ENCODE measurements around the gene GLIPR2.

GLIPR2 gene

DNA sequence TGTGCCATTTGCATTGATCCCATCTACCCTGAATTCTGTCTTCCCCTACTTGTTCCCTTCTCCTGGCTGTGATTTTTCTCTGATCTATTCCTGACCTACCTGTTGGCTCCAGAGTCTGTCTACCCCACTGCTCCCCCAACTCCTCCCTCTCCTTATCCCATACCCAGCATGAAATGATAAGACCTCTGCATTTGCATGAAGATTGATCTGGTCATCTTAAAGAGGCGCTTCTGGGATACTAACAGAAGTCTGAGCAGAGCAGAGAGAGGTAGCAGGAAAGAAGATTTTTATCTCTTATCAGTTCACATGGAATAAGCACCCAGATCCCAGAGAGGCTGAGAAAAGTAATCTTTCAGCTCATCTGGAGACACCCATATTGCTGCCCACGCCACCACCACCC is 18.3 kb upstream of the GLIPR2 start:
- H3K27ac ChIP-seq: no peak overlapping the region
- H3K9ac ChIP-seq (ENCODE audit: insufficient read length): no peak overlapping the region
- no peaks in the 10 kb centered on the region for H3K9me3 ChIP-seq (ENCODE audit: low read depth, low read length)
- no peak for TF ChIP-seq FOXP2 (optimal IDR thresholded peaks at IDR 0.05; ENCODE audit: control extremely low read depth, extremely low read length, insufficient read depth)
- DNase-seq (ENCODE audit: low read depth, low spot score): no peak
- H3K4me3 ChIP-seq: no peak overlapping the region
- H3K36me3 ChIP-seq (ENCODE audit: insufficient read depth, low read length): no peaks in the 10 kb centered on the region

- Histone ChIP-seq H3K9ac (ENCODE audit: insufficient read length) (no peak overlapping the region), H3K4me3 (no peak overlapping the region), H3K9me3 (ENCODE audit: low read depth, low read length) (no peaks in the 10 kb centered on the region), H3K36me3 (ENCODE audit: insufficient read depth, low read length) (no peaks in the 10 kb centered on the region), H3K27ac (no peak overlapping the region)
- TF ChIP-seq EZH2 (IDR thresholded peaks at IDR 0.05) (no peak), FOXP2 (optimal IDR thresholded peaks at IDR 0.05; ENCODE audit: control extremely low read depth, extremely low read length, insufficient read depth) (no peak), POLR2AphosphoS5 (IDR thresholded peaks at IDR 0.05; ENCODE audit: borderline replicate concordance, low read depth, low read length) (no peak)
- DNase-seq (ENCODE audit: low read depth, low spot score): no peak
Measured at GRCh38 chr9:36118706-36119105, 17.8 kb upstream of the GLIPR2 start.

DNA sequence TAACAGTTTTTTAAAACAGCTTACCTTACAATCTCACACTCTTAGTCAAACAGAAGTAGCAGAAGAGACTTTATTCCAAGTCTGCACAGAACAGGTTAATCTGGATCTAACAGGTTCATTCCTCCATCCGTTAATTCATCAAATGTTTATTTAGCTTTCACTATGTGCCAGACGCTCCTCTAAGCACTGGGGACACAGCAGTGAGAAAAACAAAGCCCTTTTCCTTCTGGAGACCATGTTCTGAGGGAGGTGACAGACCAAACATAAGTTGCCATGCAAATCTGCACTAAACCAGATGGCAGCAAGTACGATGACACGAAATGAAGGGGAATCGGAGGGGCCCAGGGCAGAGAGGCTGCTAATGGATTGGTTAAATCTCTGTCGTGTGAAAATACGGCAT is 17.1 kb upstream of the GLIPR2 start:
- Histone ChIP-seq H3K9ac (ENCODE audit: insufficient read length) (no peak overlapping the region), H3K9me3 (ENCODE audit: low read depth, low read length) (no peaks in the 10 kb centered on the region), H3K27ac (no peak overlapping the region), H3K4me3 (no peak overlapping the region), H3K36me3 (ENCODE audit: insufficient read depth, low read length) (no peaks in the 10 kb centered on the region)
- TF ChIP-seq EZH2 (IDR thresholded peaks at IDR 0.05) (no peak), POLR2AphosphoS5 (IDR thresholded peaks at IDR 0.05; ENCODE audit: borderline replicate concordance, low read depth, low read length) (no peak), FOXP2 (optimal IDR thresholded peaks at IDR 0.05; ENCODE audit: control extremely low read depth, extremely low read length, insufficient read depth) (no peak)
- DNase-seq (ENCODE audit: low read depth, low spot score): no peak

DNA sequence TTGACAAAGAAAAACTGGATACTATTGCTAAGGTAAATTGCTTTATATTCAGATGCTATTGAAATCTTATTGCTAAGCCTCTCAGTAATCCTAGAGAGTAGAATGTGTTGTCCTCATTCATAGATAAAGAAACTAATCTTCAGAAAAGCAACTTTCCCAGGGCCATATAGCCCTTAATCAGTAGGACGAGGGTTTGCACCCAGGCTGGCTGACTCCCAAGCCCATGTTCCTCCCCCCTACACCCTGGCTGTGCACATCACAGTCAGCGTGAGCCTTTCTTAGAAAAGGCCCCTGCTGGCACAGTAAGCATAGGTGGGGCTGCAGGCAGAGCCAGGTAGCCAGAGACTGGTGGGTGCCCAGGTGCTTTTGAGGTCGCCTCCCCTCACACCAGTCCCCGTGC is 15.8 kb upstream of the GLIPR2 start:
- H3K9me3 ChIP-seq (ENCODE audit: low read depth, low read length): no peaks in the 10 kb centered on the region
- TF ChIP-seq EZH2 (IDR thresholded peaks at IDR 0.05) (no peak), FOXP2 (optimal IDR thresholded peaks at IDR 0.05; ENCODE audit: control extremely low read depth, extremely low read length, insufficient read depth) (no peak), POLR2AphosphoS5 (IDR thresholded peaks at IDR 0.05; ENCODE audit: borderline replicate concordance, low read depth, low read length) (no peak)
- no peak for DNase-seq (ENCODE audit: low read depth, low spot score)
- H3K27ac ChIP-seq: no peak overlapping the region
- no peak overlapping the region for H3K9ac ChIP-seq (ENCODE audit: insufficient read length)
- H3K4me3 ChIP-seq: no peak overlapping the region
- H3K36me3 ChIP-seq (ENCODE audit: insufficient read depth, low read length): no peaks in the 10 kb centered on the region

GRCh38 chr9:36121971-36122370 is 14.6 kb upstream of the GLIPR2 start:
- DNase-seq (ENCODE audit: low read depth, low spot score): no peak
- Histone ChIP-seq H3K4me3 (no peak overlapping the region), H3K27ac (no peak overlapping the region), H3K36me3 (ENCODE audit: insufficient read depth, low read length) (no peaks in the 10 kb centered on the region), H3K9me3 (ENCODE audit: low read depth, low read length) (no peaks in the 10 kb centered on the region), H3K9ac (ENCODE audit: insufficient read length) (no peak overlapping the region)
- TF ChIP-seq POLR2AphosphoS5 (IDR thresholded peaks at IDR 0.05; ENCODE audit: borderline replicate concordance, low read depth, low read length): no peak
- no peak for TF ChIP-seq EZH2 (IDR thresholded peaks at IDR 0.05)
- TF ChIP-seq FOXP2 (optimal IDR thresholded peaks at IDR 0.05; ENCODE audit: control extremely low read depth, extremely low read length, insufficient read depth): no peak

- DNase-seq (ENCODE audit: low read depth, low spot score): no peak
- Histone ChIP-seq H3K9ac (ENCODE audit: insufficient read length) (no peak overlapping the region), H3K4me3 (no peak overlapping the region), H3K36me3 (ENCODE audit: insufficient read depth, low read length) (no peaks in the 10 kb centered on the region), H3K9me3 (ENCODE audit: low read depth, low read length) (no peaks in the 10 kb centered on the region), H3K27ac (no peak overlapping the region)
- TF ChIP-seq POLR2AphosphoS5 (IDR thresholded peaks at IDR 0.05; ENCODE audit: borderline replicate concordance, low read depth, low read length): no peak
- no peak for TF ChIP-seq EZH2 (IDR thresholded peaks at IDR 0.05)
- no peak for TF ChIP-seq FOXP2 (optimal IDR thresholded peaks at IDR 0.05; ENCODE audit: control extremely low read depth, extremely low read length, insufficient read depth)
Measured at GRCh38 chr9:36123515-36123914, 13.0 kb upstream of the GLIPR2 start.

- no peak for DNase-seq (ENCODE audit: low read depth, low spot score)
- Histone ChIP-seq H3K27ac (no peak overlapping the region), H3K4me3 (no peak overlapping the region), H3K9ac (ENCODE audit: insufficient read length) (no peak overlapping the region), H3K9me3 (ENCODE audit: low read depth, low read length) (no peaks in the 10 kb centered on the region), H3K36me3 (ENCODE audit: insufficient read depth, low read length) (no peaks in the 10 kb centered on the region)
- no peak for TF ChIP-seq POLR2AphosphoS5 (IDR thresholded peaks at IDR 0.05; ENCODE audit: borderline replicate concordance, low read depth, low read length)
- no peak for TF ChIP-seq EZH2 (IDR thresholded peaks at IDR 0.05)
Measured at GRCh38 chr9:36125062-36125855, 11.3 kb upstream of the GLIPR2 start.

- TF ChIP-seq FOXP2 (optimal IDR thresholded peaks at IDR 0.05; ENCODE audit: control extremely low read depth, extremely low read length, insufficient read depth): no peak
- TF ChIP-seq POLR2AphosphoS5 (IDR thresholded peaks at IDR 0.05; ENCODE audit: borderline replicate concordance, low read depth, low read length): no peak
- TF ChIP-seq EZH2 (IDR thresholded peaks at IDR 0.05): no peak
- Histone ChIP-seq H3K9ac (ENCODE audit: insufficient read length) (no peak overlapping the region), H3K27ac (no peak overlapping the region), H3K9me3 (ENCODE audit: low read depth, low read length) (no peaks in the 10 kb centered on the region), H3K36me3 (ENCODE audit: insufficient read depth, low read length) (no peaks in the 10 kb centered on the region), H3K4me3 (no peak overlapping the region)
- DNase-seq (ENCODE audit: low read depth, low spot score): no peak
Measured at GRCh38 chr9:36126016-36126730, 10.4 kb upstream of the GLIPR2 start.
